Endothelial cell of umbilical vein (primary cell): Measurements from ENCODE around the gene BCL2A1.

ENCODE experiments used
- EZH2 ChIP-seq: IDR thresholded peaks from 2 replicates; pipeline ENCODE4 v1.6.1; 2012; ENCODE audit warnings: borderline replicate concordance, low read depth, mild to moderate bottlenecking, moderate library complexity, low read length, inconsistent platforms; ENCODE audit not compliant: severe bottlenecking
- GATA2 ChIP-seq: IDR thresholded peaks from 2 replicates; pipeline ENCODE4 v1.7.0; 2011; ENCODE audit warnings: low read depth, mild to moderate bottlenecking, moderate library complexity, mixed read lengths, low read length; ENCODE audit not compliant: insufficient read length, insufficient read depth
- JUN ChIP-seq: IDR thresholded peaks from 2 replicates; pipeline ENCODE4 v1.6.1; 2011; ENCODE audit warnings: borderline replicate concordance, low read depth; ENCODE audit not compliant: insufficient read length, insufficient read depth
- MYC ChIP-seq: IDR thresholded peaks from one replicate; pipeline ENCODE4 v1.6.1; 2011; ENCODE audit warnings: mild to moderate bottlenecking, low read depth, low read length
- POLR2A ChIP-seq: IDR thresholded peaks from 2 replicates; pipeline ENCODE4 v1.6.1; 2012; ENCODE audit warnings: low read depth, mild to moderate bottlenecking, control low read depth, low read length
- POLR2AphosphoS5 ChIP-seq: IDR thresholded peaks from 2 replicates; pipeline ENCODE4 v1.6.1; 2012; ENCODE audit warnings: low read depth, mild to moderate bottlenecking, control low read depth, low read length, moderate library complexity; ENCODE audit not compliant: insufficient read depth
- TF ChIP-seq, protein P1 (sequence below), 2 donors: IDR thresholded peaks; 1 replicate in 1 of 2; 2 replicates in 1 of 2; pipeline ENCODE4 v1.5.1; 2011; ENCODE audit warnings: low read length in 2 of 2, mild to moderate bottlenecking in 2 of 2, moderate library complexity in 2 of 2, control low read depth in 1 of 2, inconsistent platforms in 1 of 2, low read depth in 1 of 2; ENCODE audit not compliant: insufficient read depth in 1 of 2; ENCODE audit errors: extremely low read depth in 1 of 2
- TF ChIP-seq, protein P2 (sequence below): IDR thresholded peaks from 2 replicates; pipeline ENCODE4 v1.6.1; 2011; ENCODE audit not compliant: insufficient read depth, insufficient read length

DNA sequence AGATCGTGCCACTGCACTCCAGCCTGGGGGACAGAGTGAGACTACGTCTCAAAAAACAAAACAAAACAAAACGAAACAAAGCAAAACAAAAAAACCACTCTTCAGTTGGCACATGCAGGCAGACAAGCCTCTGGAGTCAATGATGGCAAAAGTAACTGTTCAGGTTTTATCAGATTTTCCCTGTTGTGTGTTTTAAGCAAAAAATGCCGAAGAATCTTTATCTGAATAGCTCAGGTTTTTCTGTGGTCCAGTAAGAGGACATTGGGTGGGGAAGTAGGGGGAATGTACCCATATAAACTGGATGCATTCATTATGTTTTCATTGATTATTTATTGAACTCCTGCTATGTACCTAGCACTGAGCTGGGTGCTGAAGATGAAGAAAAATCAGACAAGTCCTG is 20.8 kb upstream of the BCL2A1 start:
- TF ChIP-seq, protein P1, sequence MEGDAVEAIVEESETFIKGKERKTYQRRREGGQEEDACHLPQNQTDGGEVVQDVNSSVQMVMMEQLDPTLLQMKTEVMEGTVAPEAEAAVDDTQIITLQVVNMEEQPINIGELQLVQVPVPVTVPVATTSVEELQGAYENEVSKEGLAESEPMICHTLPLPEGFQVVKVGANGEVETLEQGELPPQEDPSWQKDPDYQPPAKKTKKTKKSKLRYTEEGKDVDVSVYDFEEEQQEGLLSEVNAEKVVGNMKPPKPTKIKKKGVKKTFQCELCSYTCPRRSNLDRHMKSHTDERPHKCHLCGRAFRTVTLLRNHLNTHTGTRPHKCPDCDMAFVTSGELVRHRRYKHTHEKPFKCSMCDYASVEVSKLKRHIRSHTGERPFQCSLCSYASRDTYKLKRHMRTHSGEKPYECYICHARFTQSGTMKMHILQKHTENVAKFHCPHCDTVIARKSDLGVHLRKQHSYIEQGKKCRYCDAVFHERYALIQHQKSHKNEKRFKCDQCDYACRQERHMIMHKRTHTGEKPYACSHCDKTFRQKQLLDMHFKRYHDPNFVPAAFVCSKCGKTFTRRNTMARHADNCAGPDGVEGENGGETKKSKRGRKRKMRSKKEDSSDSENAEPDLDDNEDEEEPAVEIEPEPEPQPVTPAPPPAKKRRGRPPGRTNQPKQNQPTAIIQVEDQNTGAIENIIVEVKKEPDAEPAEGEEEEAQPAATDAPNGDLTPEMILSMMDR (IDR thresholded peaks at IDR 0.05; ENCODE audit: extremely low read depth in 1 of 2, insufficient read depth in 1 of 2, low read depth in 1 of 2, low read length in 2 of 2): no peak
- TF ChIP-seq, protein P2, sequence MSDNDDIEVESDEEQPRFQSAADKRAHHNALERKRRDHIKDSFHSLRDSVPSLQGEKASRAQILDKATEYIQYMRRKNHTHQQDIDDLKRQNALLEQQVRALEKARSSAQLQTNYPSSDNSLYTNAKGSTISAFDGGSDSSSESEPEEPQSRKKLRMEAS: no peak
- no peak for TF ChIP-seq GATA2
- no peak for TF ChIP-seq POLR2A
- no peak for TF ChIP-seq POLR2AphosphoS5
- TF ChIP-seq EZH2: no peak
- TF ChIP-seq JUN: no peak
- TF ChIP-seq MYC: no peak
